Measurements from ENCODE around the gene LMOD1. TPM values are rescaled to one million over a fixed set of nuclear protein-coding genes. Genes with fewer than 3 reads are reported as not detected.

Gene LMOD1
- total and polyA plus RNA-seq, 2 donors (not counting 3 experiments of a cell fraction or from before 2014, with no cell fraction given), result 0.19 to 0.33 TPM

- H3K79me2 ChIP-seq (ENCODE audit: control insufficient read depth, insufficient read depth, low read length), result no peaks in the 10 kb centered on the region
- no peak for DNase-seq (ENCODE audit: low read depth, low spot score)
- no peak for TF ChIP-seq POLR2A (IDR thresholded peaks at IDR 0.05; ENCODE audit: low read depth, low read length)
- no peak for TF ChIP-seq JUN (IDR thresholded peaks at IDR 0.05; ENCODE audit: borderline replicate concordance, insufficient read depth, insufficient read length, low read depth)
- TF ChIP-seq MYC (IDR thresholded peaks at IDR 0.05; ENCODE audit: low read depth, low read length), result no peak
- TF ChIP-seq POLR2AphosphoS5 (IDR thresholded peaks at IDR 0.05; ENCODE audit: insufficient read depth, low read depth, low read length), result no peak
- TF ChIP-seq, protein P1, sequence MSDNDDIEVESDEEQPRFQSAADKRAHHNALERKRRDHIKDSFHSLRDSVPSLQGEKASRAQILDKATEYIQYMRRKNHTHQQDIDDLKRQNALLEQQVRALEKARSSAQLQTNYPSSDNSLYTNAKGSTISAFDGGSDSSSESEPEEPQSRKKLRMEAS (IDR thresholded peaks at IDR 0.05; ENCODE audit: insufficient read depth, insufficient read length), result no peak
- no peak for TF ChIP-seq CTCF (IDR thresholded peaks at IDR 0.05; ENCODE audit: extremely low read depth in 1 of 2, insufficient read depth in 1 of 2, low read depth in 1 of 2, low read length in 2 of 2)
- TF ChIP-seq FOS (IDR thresholded peaks at IDR 0.05; ENCODE audit: borderline replicate concordance, insufficient read depth, low read length), result no peak
- no peak for TF ChIP-seq GATA2 (IDR thresholded peaks at IDR 0.05; ENCODE audit: insufficient read depth, insufficient read length, low read depth, low read length)
- no peak for TF ChIP-seq EZH2 (IDR thresholded peaks at IDR 0.05; ENCODE audit: borderline replicate concordance, low read depth, low read length, severe bottlenecking)
- peaks cover 12% of the 10 kb centered on the region for H3K4me1 ChIP-seq (ENCODE audit: control insufficient read depth, extremely low read depth, insufficient read depth, low read length)
- H2AFZ ChIP-seq (ENCODE audit: low read depth, low read length), result no peak overlapping the region
- ChIA-PET CTCF (interaction anchor here (0.9 to 2.6 kb wide), 3 partner anchors 8 to 13 kb away, joined by 3 to 18 read pairs (median 14); no protein-coding TSS in a partner anchor), POLR2A (no interaction called here)
- dilution Hi-C loops (cut with MboI; ENCODE audit: extremely low pct_ligation_motif_present, low sequenced_read_pairs), result no loop called here
- no peak overlapping the region for H3K9ac ChIP-seq (replicated peaks; ENCODE audit: extremely low read depth, insufficient read depth, low read length)
- no peaks in the 10 kb centered on the region for H3K9me3 ChIP-seq (replicated peaks; ENCODE audit: control insufficient read depth, insufficient read depth, low read length)
- no peak overlapping the region for H3K4me2 ChIP-seq (ENCODE audit: insufficient read depth, low read length)
- no peak for FAIRE-seq
- no TSS peak for BruUV-seq (replicated peaks)
- no peaks in the 10 kb centered on the region for H4K20me1 ChIP-seq (replicated peaks; ENCODE audit: control insufficient read depth, extremely low read depth, insufficient read depth, low read length)
- H3K27ac ChIP-seq (ENCODE audit: insufficient read depth, low read depth, low read length), result no peak overlapping the region
- no peaks in the 10 kb centered on the region for H3K27me3 ChIP-seq (ENCODE audit: control insufficient read depth in 2 of 2, insufficient read depth in 2 of 2, low read length in 2 of 2)
- no peaks in the 10 kb centered on the region for H3K36me3 ChIP-seq (ENCODE audit: control insufficient read depth in 2 of 2, extremely low read depth in 1 of 2, insufficient read depth in 2 of 2, low read length in 2 of 2)
- no peaks in the 10 kb centered on the region for H3K9me1 ChIP-seq (replicated peaks; ENCODE audit: control insufficient read depth, extremely low read depth, insufficient read depth, low read length)
- intact Hi-C loops (cut with micrococcal nuclease), result no loop called here
- H3K4me3 ChIP-seq (replicated peaks in 1 of 3; ENCODE audit: insufficient read depth in 1 of 3, low read depth in 1 of 3, low read length in 3 of 3), result no peak overlapping the region
These were observed 60.1 kb downstream of the LMOD1 start for GRCh38 chr1:201886103-201886885.

Data from endothelial cell of umbilical vein (primary cell).